HUES6 (cell line): ENCODE results near the gene DAPK1.

Experiments used
- H3K27ac ChIP-seq: 2 replicates; pipeline ENCODE4 v1.7.0; 2013; ENCODE audit warnings: low read depth, mild to moderate bottlenecking, low read length, inconsistent platforms
- H3K27me3 ChIP-seq: 2 replicates; pipeline ENCODE4 v1.6.1; 2013; ENCODE audit warnings: low read length; ENCODE audit not compliant: control insufficient read depth, insufficient read depth
- H3K36me3 ChIP-seq: 2 replicates; pipeline ENCODE4 v1.6.1; 2013; ENCODE audit warnings: low read length; ENCODE audit not compliant: control insufficient read depth, insufficient read depth
- H3K4me1 ChIP-seq: 2 replicates; pipeline ENCODE4 v1.6.1; 2013; ENCODE audit warnings: low read length; ENCODE audit not compliant: control insufficient read depth, insufficient read depth
- H3K4me3 ChIP-seq: 2 replicates; pipeline ENCODE4 v1.5.1; 2013; ENCODE audit warnings: low read depth, low read length
- H3K9ac ChIP-seq: one replicate; pipeline ENCODE4 v1.6.1; 2013; ENCODE audit warnings: mild to moderate bottlenecking, low read length
- H3K9me3 ChIP-seq: 2 replicates; pipeline ENCODE4 v1.6.1; 2013; ENCODE audit warnings: low read depth, low read length; ENCODE audit not compliant: control insufficient read depth, insufficient read depth

Gene DAPK1

DNA sequence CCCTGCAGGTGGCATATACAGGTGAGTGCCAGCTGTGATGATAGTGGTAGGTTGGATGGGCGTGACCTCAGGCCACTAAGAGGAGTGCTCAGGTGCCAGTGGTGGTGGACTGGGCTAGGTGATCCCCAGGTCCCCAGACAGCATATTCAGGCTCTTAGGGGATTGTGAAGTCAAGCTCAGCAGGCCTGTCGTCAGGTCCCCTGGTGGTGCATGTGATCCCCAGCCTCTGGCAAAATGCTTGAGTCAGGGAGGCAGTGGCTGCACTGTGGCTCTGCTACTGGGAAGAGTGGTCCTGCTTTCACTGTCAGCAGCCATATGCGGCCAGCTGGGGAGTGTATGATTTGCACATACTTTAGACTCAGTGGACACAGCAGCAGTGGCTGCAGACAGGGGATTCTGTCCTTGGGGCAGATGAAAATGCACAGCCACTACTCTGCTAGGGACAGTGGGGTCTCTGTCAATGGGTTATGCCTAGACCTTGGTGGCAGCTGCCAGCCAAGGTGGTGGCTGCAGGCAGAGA, 196.6 kb downstream of the DAPK1 start:
- Histone ChIP-seq H3K4me1 (no peaks in the 10 kb centered on the region), H3K9me3 (no peaks in the 10 kb centered on the region; the same call in 1 of the 2 replicates), H3K9ac (no peak overlapping the region), H3K36me3 (peaks cover 43% of the 10 kb centered on the region), H3K4me3 (no peak overlapping the region), H3K27ac (no peak overlapping the region), H3K27me3 (no peaks in the 10 kb centered on the region)

DNA sequence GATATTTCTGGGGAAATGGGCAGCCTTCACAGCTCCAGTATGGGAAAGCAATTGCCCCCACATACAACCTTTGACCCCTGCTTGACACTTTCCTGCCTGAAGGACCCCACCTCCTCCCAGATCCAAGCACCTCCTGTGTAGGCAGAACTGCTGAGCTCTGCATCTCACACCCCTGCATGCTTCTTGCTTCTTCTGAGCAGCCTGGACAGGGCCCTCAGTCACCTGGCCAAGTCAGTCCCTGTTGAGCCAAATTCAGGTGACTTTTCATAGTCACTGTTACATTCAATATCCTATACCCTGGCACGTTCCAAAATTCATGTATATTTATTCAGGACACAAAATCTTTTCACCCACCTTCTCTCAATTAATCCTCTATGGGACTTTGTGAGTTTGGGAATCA, 197.9 kb downstream of the DAPK1 start:
- Histone ChIP-seq H3K4me1 (no peaks in the 10 kb centered on the region), H3K27me3 (no peaks in the 10 kb centered on the region), H3K9me3 (no peaks in the 10 kb centered on the region; the same call in 1 of the 2 replicates), H3K27ac (no peak overlapping the region), H3K9ac (no peak overlapping the region), H3K4me3 (no peak overlapping the region), H3K36me3 (peaks cover 53% of the 10 kb centered on the region)

DNA sequence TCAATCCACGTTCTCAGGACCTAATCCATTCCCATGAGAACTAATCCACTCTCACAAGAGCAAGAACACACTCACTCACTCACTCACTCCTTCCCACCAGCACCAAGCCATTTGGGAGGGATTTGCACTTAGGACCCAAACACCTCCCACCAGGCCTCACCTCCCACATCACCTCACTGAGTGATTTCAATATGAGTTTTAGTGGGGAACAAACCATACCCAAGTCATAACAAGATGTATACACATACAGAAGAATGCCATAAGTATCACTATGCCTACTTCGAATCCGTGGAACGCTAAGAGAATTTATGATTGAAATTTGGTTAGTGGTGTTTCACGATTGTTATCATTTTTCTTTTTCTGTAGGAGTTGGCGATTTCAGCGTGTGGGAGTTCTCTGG, 199.0 kb downstream of the DAPK1 start:
- peaks cover 4% of the 10 kb centered on the region; the same call in 1 of the 2 replicates for H3K4me1 ChIP-seq
- H3K9ac ChIP-seq = no peak overlapping the region
- no peaks in the 10 kb centered on the region; the same call in 1 of the 2 replicates for H3K9me3 ChIP-seq
- no peak overlapping the region for H3K4me3 ChIP-seq
- no peak overlapping the region for H3K27ac ChIP-seq
- H3K27me3 ChIP-seq = no peaks in the 10 kb centered on the region
- peaks cover 53% of the 10 kb centered on the region for H3K36me3 ChIP-seq

DNA sequence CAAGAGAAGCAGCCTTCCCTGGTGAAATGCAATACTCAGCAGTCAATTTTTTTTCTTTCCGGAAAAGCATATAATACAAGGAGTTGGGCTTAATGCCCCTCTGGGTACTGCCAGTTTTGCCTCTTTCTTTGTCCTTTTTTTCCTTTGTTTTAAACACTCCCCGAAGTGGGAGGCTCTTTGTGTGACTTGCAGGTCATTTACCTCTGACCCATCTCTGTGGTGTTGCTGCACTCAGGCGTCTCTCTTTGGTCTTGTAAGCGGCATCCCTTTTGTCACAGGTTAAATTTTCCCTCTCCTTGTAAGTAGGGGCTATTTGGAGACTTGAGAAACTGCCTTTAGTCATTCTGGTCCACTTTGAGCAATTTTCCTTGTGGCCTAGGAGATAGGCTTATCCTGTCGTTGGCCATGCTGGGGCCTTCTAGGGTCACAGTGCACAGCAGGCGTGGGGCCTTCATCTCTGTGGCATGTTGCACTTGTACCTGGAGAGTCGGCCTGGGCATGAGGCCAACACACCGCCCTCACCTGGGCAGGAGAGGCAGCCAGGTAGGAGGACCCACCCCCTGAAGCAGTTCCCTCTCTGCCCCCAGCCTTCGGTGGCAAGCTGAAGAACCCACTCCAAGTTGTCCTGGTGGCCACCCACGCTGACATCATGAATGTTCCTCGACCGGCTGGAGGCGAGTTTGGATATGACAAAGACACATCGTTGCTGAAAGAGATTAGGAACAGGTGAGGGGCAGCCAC, 200.6 kb downstream of the DAPK1 start:
- Histone ChIP-seq H3K27ac (no peak overlapping the region), H3K9ac (no peak overlapping the region), H3K4me3 (no peak overlapping the region), H3K36me3 (peaks cover 64% of the 10 kb centered on the region), H3K9me3 (no peaks in the 10 kb centered on the region), H3K4me1 (peaks cover 10% of the 10 kb centered on the region; the same call in 1 of the 2 replicates), H3K27me3 (no peaks in the 10 kb centered on the region)

DNA sequence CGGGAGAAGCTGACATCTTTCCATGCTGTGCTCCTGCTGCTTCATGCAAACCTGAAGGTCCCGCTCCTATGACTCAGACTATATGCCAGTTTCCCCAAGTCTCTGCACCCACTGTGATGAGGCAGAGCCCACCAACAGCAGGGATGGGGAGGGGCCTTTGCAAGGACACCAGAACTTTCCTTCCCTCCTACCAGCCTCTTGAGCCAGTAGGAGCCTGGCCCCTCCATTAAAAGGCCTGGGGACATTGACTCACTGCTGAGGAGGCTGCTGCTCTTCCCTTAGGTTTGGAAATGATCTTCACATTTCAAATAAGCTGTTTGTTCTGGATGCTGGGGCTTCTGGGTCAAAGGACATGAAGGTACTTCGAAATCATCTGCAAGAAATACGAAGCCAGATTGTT, 202.2 kb downstream of the DAPK1 start:
- Histone ChIP-seq H3K4me3 (no peak overlapping the region), H3K4me1 (peaks cover 10% of the 10 kb centered on the region; the same call in 1 of the 2 replicates), H3K27me3 (no peaks in the 10 kb centered on the region), H3K36me3 (peaks cover 75% of the 10 kb centered on the region), H3K9me3 (no peaks in the 10 kb centered on the region), H3K9ac (no peak overlapping the region), H3K27ac (no peak overlapping the region)

DNA sequence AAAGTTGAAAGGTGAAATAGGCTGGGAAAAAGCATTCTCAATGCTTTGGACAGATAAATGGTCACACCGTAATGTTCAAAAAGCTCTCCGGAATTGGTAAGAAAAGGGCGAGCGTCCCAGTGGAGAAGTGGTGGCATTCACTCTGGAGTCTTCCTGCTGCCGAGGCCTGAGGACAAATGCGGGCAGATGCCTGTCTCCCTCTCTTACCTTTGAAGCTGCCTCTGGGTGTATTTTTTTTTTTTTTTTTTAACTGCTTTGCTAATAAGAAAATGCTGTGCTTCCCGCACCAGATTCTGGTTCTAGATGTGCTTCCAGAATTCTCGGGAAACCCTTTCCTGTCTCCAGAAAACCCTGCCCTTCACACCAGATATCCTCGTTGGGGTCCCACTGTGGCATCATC, 203.8 kb downstream of the DAPK1 start:
- peak overlapping the region; percentile 62; the same call in 1 of the 2 replicates for H3K27ac ChIP-seq
- H3K36me3 ChIP-seq = peaks cover 76% of the 10 kb centered on the region
- peak overlapping the region; percentile 28 for H3K9ac ChIP-seq

DNA sequence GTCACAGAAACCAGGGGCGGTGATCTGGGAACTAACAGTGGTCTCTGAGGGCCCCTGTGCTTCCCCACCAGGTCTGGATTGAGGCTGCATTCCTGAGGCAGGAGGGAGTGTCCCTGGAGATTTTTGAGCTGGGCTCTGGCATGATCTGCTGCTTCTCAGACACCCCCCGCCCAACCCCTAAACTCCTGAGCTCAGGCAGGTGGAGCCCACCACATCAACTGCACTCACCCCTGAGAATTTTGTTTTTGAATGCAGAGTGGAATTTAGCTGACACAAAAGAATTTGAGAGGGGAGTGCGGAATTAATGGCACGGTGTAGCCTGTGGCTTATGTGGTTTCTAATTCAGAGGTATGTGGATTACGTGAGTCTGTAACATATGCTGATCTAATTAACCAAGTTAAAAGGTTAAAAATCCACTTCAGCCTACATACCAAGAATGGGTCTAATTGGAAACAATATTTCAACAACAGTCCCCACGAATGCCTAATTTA, 204.3 kb downstream of the DAPK1 start:
- no peaks in the 10 kb centered on the region for H3K9me3 ChIP-seq
- H3K36me3 ChIP-seq = peaks cover 76% of the 10 kb centered on the region
- H3K27me3 ChIP-seq = no peaks in the 10 kb centered on the region
- H3K4me1 ChIP-seq = peaks cover 10% of the 10 kb centered on the region; the same call in 1 of the 2 replicates
- peak overlapping the region; percentile 62; the same call in 1 of the 2 replicates for H3K27ac ChIP-seq
- H3K9ac ChIP-seq = peak overlapping the region; percentile 28
- no peak overlapping the region; the same call in 1 of the 2 replicates for H3K4me3 ChIP-seq

More for the DNA sequence above, 203.8 kb downstream of the DAPK1 start:
- no peaks in the 10 kb centered on the region for H3K27me3 ChIP-seq
- H3K4me3 ChIP-seq = no peak overlapping the region; the same call in 1 of the 2 replicates
- H3K4me1 ChIP-seq = peaks cover 10% of the 10 kb centered on the region; the same call in 1 of the 2 replicates
- H3K9me3 ChIP-seq = no peaks in the 10 kb centered on the region

DNA sequence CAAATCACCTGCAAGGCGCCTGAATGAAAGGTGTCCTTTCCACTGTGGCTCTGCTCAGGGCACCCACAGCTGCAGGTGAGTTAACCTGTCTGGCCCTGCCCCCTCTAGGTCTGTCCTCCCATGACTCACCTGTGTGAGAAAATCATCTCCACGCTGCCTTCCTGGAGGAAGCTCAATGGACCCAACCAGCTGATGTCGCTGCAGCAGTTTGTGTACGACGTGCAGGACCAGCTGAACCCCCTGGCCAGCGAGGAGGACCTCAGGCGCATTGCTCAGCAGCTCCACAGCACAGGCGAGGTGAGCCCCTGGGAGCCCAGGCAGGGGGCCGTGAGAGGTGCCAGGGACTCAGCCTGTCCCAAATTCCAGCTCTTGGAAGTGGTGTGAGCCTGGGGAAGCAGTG, 205.3 kb downstream of the DAPK1 start:
- Histone ChIP-seq H3K27me3 (no peaks in the 10 kb centered on the region), H3K4me3 (no peak overlapping the region), H3K4me1 (peaks cover 10% of the 10 kb centered on the region; the same call in 1 of the 2 replicates), H3K9ac (no peak overlapping the region), H3K36me3 (peaks cover 76% of the 10 kb centered on the region), H3K27ac (no peak overlapping the region; the same call in 1 of the 2 replicates), H3K9me3 (no peaks in the 10 kb centered on the region)

DNA sequence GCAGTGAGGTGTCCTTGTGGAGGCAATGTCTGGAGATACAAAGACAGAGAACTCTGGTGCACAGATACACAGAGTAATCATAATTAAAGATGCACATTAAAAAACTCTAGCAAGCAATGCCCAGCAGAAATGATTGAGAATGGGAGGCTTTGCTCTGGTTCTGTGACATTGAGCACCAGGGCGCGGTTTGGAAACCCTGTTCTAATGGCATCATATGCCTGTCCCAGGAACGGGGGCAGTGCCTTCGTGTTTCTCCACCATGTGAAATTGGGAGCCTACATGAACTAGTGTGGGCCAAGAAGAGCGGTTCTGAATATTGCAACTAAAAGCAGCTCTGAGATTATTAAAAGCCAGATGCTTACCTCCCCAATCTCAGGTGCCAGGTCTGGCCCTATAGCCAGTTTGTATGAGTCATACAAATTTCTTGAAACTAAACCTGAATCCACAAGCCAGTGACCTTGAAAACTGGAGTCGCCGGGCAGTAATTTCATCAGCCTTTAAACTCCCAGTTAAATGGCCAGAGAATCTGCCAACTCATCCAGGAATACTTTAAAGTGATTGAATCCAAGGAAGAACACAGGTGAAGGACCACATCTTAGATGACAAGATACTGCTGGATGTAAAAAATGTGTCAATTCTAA, 206.1 kb downstream of the DAPK1 start:
- Histone ChIP-seq H3K4me3 (no peak overlapping the region), H3K27me3 (no peaks in the 10 kb centered on the region), H3K9me3 (no peaks in the 10 kb centered on the region), H3K36me3 (peaks cover 74% of the 10 kb centered on the region), H3K27ac (no peak overlapping the region), H3K4me1 (peaks cover 10% of the 10 kb centered on the region; the same call in 1 of the 2 replicates), H3K9ac (no peak overlapping the region)

DNA sequence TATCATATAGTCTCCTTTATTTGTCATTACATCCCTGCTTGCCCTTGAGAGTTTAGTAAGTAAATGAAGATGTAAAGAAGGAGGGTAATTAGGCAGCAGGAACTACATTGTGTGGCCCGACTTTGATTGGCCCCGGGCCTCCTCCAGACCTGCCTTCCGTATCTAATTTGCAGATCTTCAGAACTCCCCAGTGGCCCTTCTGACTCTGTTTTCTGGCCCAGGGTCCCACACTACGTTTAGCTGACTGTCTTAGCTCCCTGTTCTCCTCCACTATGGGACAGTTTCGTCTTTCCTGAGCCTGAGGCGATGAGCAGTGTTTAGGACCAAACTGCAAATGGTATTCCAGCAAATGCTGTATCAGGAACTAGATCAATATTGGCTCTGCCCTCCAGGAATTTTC, 206.7 kb downstream of the DAPK1 start:
- Histone ChIP-seq H3K36me3 (peaks cover 74% of the 10 kb centered on the region), H3K27ac (no peak overlapping the region), H3K27me3 (no peaks in the 10 kb centered on the region), H3K4me3 (no peak overlapping the region), H3K4me1 (peaks cover 10% of the 10 kb centered on the region; the same call in 1 of the 2 replicates), H3K9ac (no peak overlapping the region), H3K9me3 (no peaks in the 10 kb centered on the region)
